SK-N-SH (cell line): Measurements from ENCODE around the gene SPDL1. TPM values are rescaled to one million over a fixed set of nuclear protein-coding genes. Genes with fewer than 3 reads are reported as not detected.

Experiments
- CTCF ChIA-PET: fragments of 300-600, 350-600 bp; formaldehyde crosslinking; extraction: SDS; loops from one replicate; lab custom pipeline; 2021; lab: Yijun Ruan, JAX
- POLR2A ChIA-PET: fragments of 350-600 bp; sonication (Branson Sonifier 250); formaldehyde crosslinking; extraction: SDS; loops from one replicate; lab custom pipeline; 2020; ENCODE audit warnings: antibody characterized with exemption, inconsistent platforms; lab: Yijun Ruan, JAX
- DNase-seq: peaks from one replicate; pipeline ENCODE4 v3.0.0; 2012
- H2AFZ ChIP-seq: fragments of 200-600 bp; sonication (generic); 2 replicates; pipeline ENCODE4 v1.8.1; 2016; ENCODE audit warnings: antibody characterized with exemption, mild to moderate bottlenecking, low read depth
- H3F3A ChIP-seq: fragments of 200-600 bp; sonication (generic); replicated peaks from 2 replicates; pipeline ENCODE3; 2016; ENCODE audit warnings: antibody characterized with exemption, mild to moderate bottlenecking; ENCODE audit not compliant: insufficient read depth
- H3K27ac ChIP-seq, 2 experiments: fragments of 200-500 bp in 1 of 2; fragments of 200-600 bp in 1 of 2; sonication (Bioruptor generic) in 1 of 2; sonication (generic), shearing (Covaris generic) in 1 of 2; 2 replicates each; pipeline versions ENCODE4 v1.5.1 to v1.6.1; 2014 to 2016; ENCODE audit warnings: low read depth in 2 of 2, inconsistent platforms in 1 of 2, low read length in 1 of 2, mild to moderate bottlenecking in 1 of 2, mixed read lengths in 1 of 2
- H3K27me3 ChIP-seq: fragments of 200-600 bp; sonication (generic), shearing (Covaris generic); 2 replicates; pipeline ENCODE4 v1.6.1; 2016; ENCODE audit warnings: mixed run types; ENCODE audit not compliant: insufficient read depth
- H3K36me3 ChIP-seq, 2 experiments: fragments of 200-500 bp in 1 of 2; fragments of 200-600 bp in 1 of 2; sonication (Bioruptor generic) in 1 of 2; sonication (generic) in 1 of 2; replicated peaks in 1 of 2; 2 replicates each; pipeline versions ENCODE3 to v1.5.1; 2014 to 2016; ENCODE audit warnings: low read length in 1 of 2, mild to moderate bottlenecking in 1 of 2; ENCODE audit not compliant: insufficient read depth in 2 of 2, control insufficient read depth in 1 of 2
- H3K4me1 ChIP-seq, 2 experiments: fragments of 200-500 bp in 1 of 2; fragments of 200-600 bp in 1 of 2; sonication (Bioruptor generic) in 1 of 2; sonication (generic), shearing (Covaris generic) in 1 of 2; 2 replicates each; pipeline versions ENCODE4 v1.5.1 to v1.6.1; 2014 to 2016; ENCODE audit warnings: low read depth in 1 of 2, low read length in 1 of 2, mixed run types in 1 of 2; ENCODE audit not compliant: insufficient read depth in 2 of 2, control insufficient read depth in 1 of 2
- H3K4me2 ChIP-seq: fragments of 200-600 bp; sonication (generic), shearing (Covaris generic); 2 replicates; pipeline ENCODE4 v1.6.1; 2017; ENCODE audit warnings: mixed run types
- H3K4me3 ChIP-seq, 2 experiments: fragments of 200-500 bp in 1 of 2; fragments of 200-600 bp in 1 of 2; sonication (Bioruptor generic) in 1 of 2; sonication (generic), shearing (Covaris generic) in 1 of 2; 2 replicates each; pipeline versions ENCODE4 v1.5.1 to v1.8.1; 2014 to 2016; ENCODE audit warnings: low read depth in 2 of 2, inconsistent platforms in 1 of 2, low read length in 1 of 2, mild to moderate bottlenecking in 1 of 2, mixed read lengths in 1 of 2, moderate library complexity in 1 of 2
- H3K79me2 ChIP-seq: fragments of 200-600 bp; sonication (generic); 2 replicates; pipeline ENCODE4 v1.8.1; 2017; ENCODE audit warnings: mild to moderate bottlenecking; ENCODE audit not compliant: insufficient read depth
- H3K9ac ChIP-seq: fragments of 200-600 bp; sonication (generic); 2 replicates; pipeline ENCODE4 v1.6.1; 2017; ENCODE audit warnings: mixed run types
- H3K9me2 ChIP-seq: fragments of 200-600 bp; sonication (generic); 2 replicates; pipeline ENCODE4 v1.6.1; 2017; ENCODE audit warnings: mixed run types
- H3K9me3 ChIP-seq: fragments of 200-600 bp; sonication (generic); 2 replicates; pipeline ENCODE4 v1.6.1; 2017; ENCODE audit warnings: mixed run types, mild to moderate bottlenecking, moderate library complexity
- H4K20me1 ChIP-seq: fragments of 200-600 bp; sonication (generic); 2 replicates; pipeline ENCODE4 v1.6.1; 2017; ENCODE audit warnings: mild to moderate bottlenecking, mixed run types; ENCODE audit not compliant: insufficient read depth
- CHD2 ChIP-seq: fragments of 150-350 bp; IDR thresholded peaks from 2 replicates; pipeline ENCODE4 v1.6.1; 2018; ENCODE audit warnings: low read length; ENCODE audit not compliant: partially characterized antibody
- IRF3 ChIP-seq: fragments of 150-350 bp; IDR thresholded peaks from 2 replicates; pipeline ENCODE4 v1.6.1; 2016; ENCODE audit warnings: mild to moderate bottlenecking, low read depth, low read length
- MEF2A ChIP-seq: IDR thresholded peaks from 2 replicates; pipeline ENCODE4 v1.4.0; 2012; ENCODE audit warnings: low read depth, borderline replicate concordance
- MXI1 ChIP-seq: IDR thresholded peaks from 2 replicates; pipeline ENCODE4 v1.6.1; 2012; ENCODE audit warnings: mild to moderate bottlenecking, low read depth, low read length, improper control_type of control experiment
- NFIC ChIP-seq: IDR thresholded peaks from 2 replicates; pipeline ENCODE4 v1.4.0; 2012; ENCODE audit warnings: borderline replicate concordance
- POLR2AphosphoS5 ChIP-seq: IDR thresholded peaks from 2 replicates; pipeline ENCODE4 v1.6.1; 2012; ENCODE audit warnings: low read depth, low read length
- RXRA ChIP-seq: IDR thresholded peaks from 2 replicates; pipeline ENCODE4 v1.4.0; 2012; ENCODE audit warnings: low read depth, mild to moderate bottlenecking, borderline replicate concordance
- SMC3 ChIP-seq: IDR thresholded peaks from 2 replicates; pipeline ENCODE4 v1.6.1; 2012; ENCODE audit warnings: low read depth, low read length, improper control_type of control experiment
- YY1 ChIP-seq: IDR thresholded peaks from 2 replicates; pipeline ENCODE4 v1.4.0; 2012; ENCODE audit warnings: low read depth, mild to moderate bottlenecking
- WGBS: methylation state at CpG from one replicate; pipeline ENCODE4 v1.1.6; 2017; ENCODE audit warnings: low lambda C conversion rate; 5-methylcytosine and 5-hydroxymethylcytosine counted together
- polyA plus RNA-seq, 3 experiments: library from polyadenylated mRNA; depleted of rRNA; stranded (reverse); fragments of >200 nt; gene quantifications; 2 replicates each; pipeline ENCODE4 v1.2.3, GENCODE V29; 2012
- TF ChIP-seq, protein P1 (sequence below): IDR thresholded peaks from 2 replicates; pipeline ENCODE4 v1.6.1; 2012; ENCODE audit warnings: mild to moderate bottlenecking, low read depth, low read length, moderate library complexity

SPDL1 gene
- polyA plus RNA-seq, 1 of the 3 experiments (the other 2 are of a cell fraction) = 45.1 TPM

- Histone ChIP-seq H3K9ac (no peak overlapping the region), H3K9me2 (no peaks in the 10 kb centered on the region), H2AFZ (no peak overlapping the region), H4K20me1 (no peaks in the 10 kb centered on the region), H3K36me3 (peaks cover 0 to 3% of the 10 kb centered on the region in 2 experiments), H3K4me1 (peaks cover 0 to 12% of the 10 kb centered on the region in 2 experiments; a peak in 3 of 4 replicates), H3K79me2 (no peaks in the 10 kb centered on the region), H3K9me3 (0 out of 2 replicates have a peak, but pooled peaks cover 14% of the 10 kb centered on the region), H3K4me2 (no peak overlapping the region), H3K27ac (no peak overlapping the region), H3K4me3 (no peak overlapping the region), H3K27me3 (no peaks in the 10 kb centered on the region), H3F3A (peaks cover 33% of the 10 kb centered on the region)
- DNase-seq = no peak
- WGBS = 87% methylated on average over 2 of the region's 4 CpGs
- ChIA-PET CTCF (no interaction called here), POLR2A (no interaction called here)
- no peak for TF ChIP-seq MXI1
- TF ChIP-seq, protein P1, sequence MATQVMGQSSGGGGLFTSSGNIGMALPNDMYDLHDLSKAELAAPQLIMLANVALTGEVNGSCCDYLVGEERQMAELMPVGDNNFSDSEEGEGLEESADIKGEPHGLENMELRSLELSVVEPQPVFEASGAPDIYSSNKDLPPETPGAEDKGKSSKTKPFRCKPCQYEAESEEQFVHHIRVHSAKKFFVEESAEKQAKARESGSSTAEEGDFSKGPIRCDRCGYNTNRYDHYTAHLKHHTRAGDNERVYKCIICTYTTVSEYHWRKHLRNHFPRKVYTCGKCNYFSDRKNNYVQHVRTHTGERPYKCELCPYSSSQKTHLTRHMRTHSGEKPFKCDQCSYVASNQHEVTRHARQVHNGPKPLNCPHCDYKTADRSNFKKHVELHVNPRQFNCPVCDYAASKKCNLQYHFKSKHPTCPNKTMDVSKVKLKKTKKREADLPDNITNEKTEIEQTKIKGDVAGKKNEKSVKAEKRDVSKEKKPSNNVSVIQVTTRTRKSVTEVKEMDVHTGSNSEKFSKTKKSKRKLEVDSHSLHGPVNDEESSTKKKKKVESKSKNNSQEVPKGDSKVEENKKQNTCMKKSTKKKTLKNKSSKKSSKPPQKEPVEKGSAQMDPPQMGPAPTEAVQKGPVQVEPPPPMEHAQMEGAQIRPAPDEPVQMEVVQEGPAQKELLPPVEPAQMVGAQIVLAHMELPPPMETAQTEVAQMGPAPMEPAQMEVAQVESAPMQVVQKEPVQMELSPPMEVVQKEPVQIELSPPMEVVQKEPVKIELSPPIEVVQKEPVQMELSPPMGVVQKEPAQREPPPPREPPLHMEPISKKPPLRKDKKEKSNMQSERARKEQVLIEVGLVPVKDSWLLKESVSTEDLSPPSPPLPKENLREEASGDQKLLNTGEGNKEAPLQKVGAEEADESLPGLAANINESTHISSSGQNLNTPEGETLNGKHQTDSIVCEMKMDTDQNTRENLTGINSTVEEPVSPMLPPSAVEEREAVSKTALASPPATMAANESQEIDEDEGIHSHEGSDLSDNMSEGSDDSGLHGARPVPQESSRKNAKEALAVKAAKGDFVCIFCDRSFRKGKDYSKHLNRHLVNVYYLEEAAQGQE = no peak
- no peak for TF ChIP-seq IRF3
Observed at GRCh38 chr5:169631360-169631759, 47.8 kb downstream of the SPDL1 start.

DNA sequence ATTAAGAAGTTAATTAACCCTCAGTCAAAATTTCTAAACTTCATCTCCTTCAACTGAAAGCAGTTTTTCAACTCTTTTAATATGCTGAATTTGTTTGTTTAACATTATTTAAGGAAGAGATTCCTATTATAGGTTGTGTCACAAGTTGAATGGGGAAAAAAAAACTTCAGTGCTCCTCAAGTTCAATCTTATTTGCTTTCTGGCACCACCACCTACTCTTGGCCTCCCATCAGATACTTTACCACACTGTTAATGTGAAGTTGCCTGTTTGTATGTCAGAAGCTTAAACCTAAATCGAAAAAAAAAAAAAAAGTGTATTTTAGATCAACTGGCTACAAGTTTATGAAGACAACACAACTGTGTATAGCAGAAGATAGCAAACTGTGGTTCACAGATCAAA lies 49.4 kb downstream of the SPDL1 start:
- WGBS = 39% methylated on average over 1 of the region's 1 CpG
- Histone ChIP-seq H3K27me3 (no peaks in the 10 kb centered on the region), H2AFZ (no peak overlapping the region), H4K20me1 (no peaks in the 10 kb centered on the region), H3K79me2 (no peaks in the 10 kb centered on the region), H3K36me3 (peaks cover 0 to 3% of the 10 kb centered on the region in 2 experiments), H3K9me3 (0 out of 2 replicates have a peak, but pooled peaks cover 14% of the 10 kb centered on the region), H3K9ac (no peak overlapping the region), H3K4me1 (peaks cover 0 to 7% of the 10 kb centered on the region in 2 experiments; a peak in 3 of 4 replicates), H3K4me3 (no peak overlapping the region), H3K9me2 (no peaks in the 10 kb centered on the region), H3K27ac (no peak overlapping the region), H3K4me2 (no peak overlapping the region), H3F3A (peaks cover 19% of the 10 kb centered on the region)
- DNase-seq = no peak
- ChIA-PET POLR2A (no interaction called here), CTCF (no interaction called here)
- no peak for TF ChIP-seq RXRA
- no peak for TF ChIP-seq SMC3

DNA sequence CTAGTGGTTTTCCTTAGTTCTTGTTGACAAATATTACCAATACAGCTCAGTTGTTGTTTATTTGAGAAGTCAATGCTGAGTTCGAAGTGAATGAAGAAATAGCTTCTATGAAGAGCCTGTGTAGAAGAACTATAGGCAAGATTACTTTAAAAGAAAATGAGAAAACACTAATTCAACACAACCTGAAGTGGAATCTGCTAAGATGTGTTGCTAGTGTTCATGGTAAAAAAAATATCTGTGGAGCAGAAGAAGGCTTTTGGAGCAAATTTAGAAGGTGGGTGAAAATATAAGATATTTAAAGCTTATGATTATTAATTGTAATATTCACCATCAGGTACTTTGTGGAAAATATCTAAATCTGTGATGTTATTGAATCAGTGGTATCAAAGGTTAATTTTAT lies 51.0 kb downstream of the SPDL1 start:
- Histone ChIP-seq H3K27ac (no peak overlapping the region), H3K9ac (no peak overlapping the region), H3K27me3 (no peaks in the 10 kb centered on the region), H2AFZ (no peak overlapping the region), H3K9me3 (0 out of 2 replicates have a peak, but pooled peaks cover 14% of the 10 kb centered on the region), H3K79me2 (no peaks in the 10 kb centered on the region), H3K4me1 (peaks cover 0 to 1% of the 10 kb centered on the region in 2 experiments; a peak in 3 of 4 replicates), H3K4me3 (no peak overlapping the region), H3F3A (peaks cover 12% of the 10 kb centered on the region), H3K36me3 (peaks cover 0 to 3% of the 10 kb centered on the region in 2 experiments), H3K9me2 (no peaks in the 10 kb centered on the region), H3K4me2 (no peak overlapping the region), H4K20me1 (no peaks in the 10 kb centered on the region)
- 71% methylated on average over 1 of the region's 1 CpG for WGBS
- ChIA-PET POLR2A (no interaction called here), CTCF (interaction anchor here (1.3 kb wide), 1 partner anchor 346 kb away, joined by 4 read pairs; the partner anchor contains the start of gene INSYN2B)
- TF ChIP-seq CHD2 (no peak), MEF2A (no peak), POLR2AphosphoS5 (no peak), MXI1 (no peak), NFIC (no peak), YY1 (no peak)
- TF ChIP-seq, protein P1 = no peak
- DNase-seq = no peak
